Stomach (tissue), 4 donors: ENCODE results near the gene DLGAP1.

Source experiments
- CTCF ChIP-seq, 7 experiments: fragments of 450-650 bp in 4 of 7; fragments of 200-600 bp in 3 of 7; sonication (generic) in 3 of 7; IDR thresholded peaks; one replicate each; pipeline ENCODE4 v1.5.1; 2016 to 2019; ENCODE audit warnings: antibody characterized with exemption in 7 of 7, control low read depth in 2 of 7, mild to moderate bottlenecking in 1 of 7
- POLR2A ChIP-seq, 4 donors: fragments of 450-650 bp; IDR thresholded peaks; one replicate each; pipeline ENCODE4 v1.6.1; 2016; ENCODE audit warnings: antibody characterized with exemption in 4 of 4, control low read depth in 2 of 4, mild to moderate bottlenecking in 1 of 4, moderate library complexity in 1 of 4

- TF ChIP-seq POLR2A (IDR thresholded peaks at IDR 0.05) (no peak), CTCF (IDR thresholded peaks at IDR 0.05) (no peak)
Measured at GRCh38 chr18:3653851-3654441, 801.2 kb downstream of the DLGAP1 start.
